ENCODE data around the gene SLC16A11.

SLC16A11 gene

GRCh38 chr17:7019367-7019766 is 24.5 kb downstream of the SLC16A11 start:
- H3K4ac ChIP-seq (ENCODE audit: low read depth in 1 of 2, low read length in 2 of 2): no peak overlapping the region
- H3K4me2 ChIP-seq (ENCODE audit: low read length, poor library complexity, severe bottlenecking): no peak overlapping the region
- no peaks in the 10 kb centered on the region for H3K9me3 ChIP-seq (ENCODE audit: control insufficient read depth, low read length)
- H2BK12ac ChIP-seq (ENCODE audit: low read length in 2 of 2): no peak overlapping the region
- peaks cover 8% of the 10 kb centered on the region for H3K79me1 ChIP-seq (replicated peaks; ENCODE audit: low read length, poor library complexity, severe bottlenecking)
- no peak for DNase-seq
- H2BK15ac ChIP-seq (ENCODE audit: low read depth, poor library complexity, severe bottlenecking): no peak overlapping the region
- no peak overlapping the region for H3K23ac ChIP-seq (ENCODE audit: low read length in 2 of 2)
- H3K36me3 ChIP-seq (ENCODE audit: control insufficient read depth in 1 of 2, insufficient read depth in 2 of 2, low read depth in 1 of 2, low read length in 2 of 2): peaks cover 13 to 21% of the 10 kb centered on the region in 2 experiments
- peak overlapping the region in 1 of 2 experiments; percentile 31 for H3K18ac ChIP-seq (ENCODE audit: low read depth in 1 of 2, low read length in 2 of 2)
- H2BK5ac ChIP-seq (ENCODE audit: low read depth, low read length, poor library complexity, severe bottlenecking): no peak overlapping the region
- H3K4me1 ChIP-seq (ENCODE audit: control insufficient read depth, insufficient read depth, low read depth, low read length): peaks cover 24% of the 10 kb centered on the region
- H3K9ac ChIP-seq (ENCODE audit: low read length): peak overlapping the region; percentile 90
- H2AK5ac ChIP-seq (ENCODE audit: low read length, severe bottlenecking): no peak overlapping the region
- H3K14ac ChIP-seq (ENCODE audit: low read length in 2 of 2): no peak overlapping the region
- H3K4me3 ChIP-seq (ENCODE audit: insufficient read depth in 1 of 2, low read depth in 1 of 2, low read length in 2 of 2): peak overlapping the region in 1 of 2 experiments; percentile 78
- WGBS: 67% methylated on average over 10 of the region's 10 CpGs
- H2AFZ ChIP-seq (ENCODE audit: low read depth, low read length): no peak overlapping the region
- H3K27ac ChIP-seq (ENCODE audit: low read length, poor library complexity, severe bottlenecking): no peak overlapping the region
- H4K91ac ChIP-seq (ENCODE audit: low read length): no peak overlapping the region
- H3K27me3 ChIP-seq (ENCODE audit: control insufficient read depth in 1 of 2, insufficient read depth in 1 of 2, low read length in 2 of 2): peaks cover 4 to 16% of the 10 kb centered on the region in 2 experiments
- H2BK120ac ChIP-seq (ENCODE audit: low read depth, low read length): peak overlapping the region; percentile 75
- H4K8ac ChIP-seq (ENCODE audit: low read length): peak overlapping the region; percentile 93

- Histone ChIP-seq H4K91ac (ENCODE audit: low read length) (no peak overlapping the region), H2BK12ac (ENCODE audit: low read length in 2 of 2) (no peak overlapping the region), H3K27me3 (ENCODE audit: control insufficient read depth in 1 of 2, insufficient read depth in 1 of 2, low read length in 2 of 2) (peaks cover 4 to 14% of the 10 kb centered on the region in 2 experiments), H3K79me1 (replicated peaks; ENCODE audit: low read length, poor library complexity, severe bottlenecking) (peaks cover 8% of the 10 kb centered on the region), H2BK5ac (ENCODE audit: low read depth, low read length, poor library complexity, severe bottlenecking) (no peak overlapping the region), H3K4me1 (ENCODE audit: control insufficient read depth, insufficient read depth, low read depth, low read length) (peaks cover 28% of the 10 kb centered on the region), H2BK15ac (ENCODE audit: low read depth, poor library complexity, severe bottlenecking) (peak overlapping the region; percentile 31), H3K4ac (ENCODE audit: low read depth in 1 of 2, low read length in 2 of 2) (no peak overlapping the region), H3K9ac (ENCODE audit: low read length) (peak overlapping the region; percentile 90), H3K27ac (ENCODE audit: low read length, poor library complexity, severe bottlenecking) (no peak overlapping the region), H4K8ac (ENCODE audit: low read length) (peak overlapping the region; percentile 15), H3K4me2 (ENCODE audit: low read length, poor library complexity, severe bottlenecking) (no peak overlapping the region), H2BK120ac (ENCODE audit: low read depth, low read length) (no peak overlapping the region), H3K4me3 (ENCODE audit: insufficient read depth in 1 of 2, low read depth in 1 of 2, low read length in 2 of 2) (peak overlapping the region in 1 of 2 experiments; percentile 78), H3K14ac (ENCODE audit: low read length in 2 of 2) (no peak overlapping the region), H3K18ac (ENCODE audit: low read depth in 1 of 2, low read length in 2 of 2) (no peak overlapping the region), H2AK5ac (ENCODE audit: low read length, severe bottlenecking) (no peak overlapping the region), H3K36me3 (ENCODE audit: control insufficient read depth in 1 of 2, insufficient read depth in 2 of 2, low read depth in 1 of 2, low read length in 2 of 2) (peaks cover 18 to 24% of the 10 kb centered on the region in 2 experiments), H2AFZ (ENCODE audit: low read depth, low read length) (no peak overlapping the region), H3K23ac (ENCODE audit: low read length in 2 of 2) (no peak overlapping the region), H3K9me3 (ENCODE audit: control insufficient read depth, low read length) (no peaks in the 10 kb centered on the region)
- DNase-seq: no peak
- WGBS: 92% methylated on average over 8 of the region's 10 CpGs
These were observed 25.4 kb downstream of the SLC16A11 start for GRCh38 chr17:7018331-7018964.

DNA sequence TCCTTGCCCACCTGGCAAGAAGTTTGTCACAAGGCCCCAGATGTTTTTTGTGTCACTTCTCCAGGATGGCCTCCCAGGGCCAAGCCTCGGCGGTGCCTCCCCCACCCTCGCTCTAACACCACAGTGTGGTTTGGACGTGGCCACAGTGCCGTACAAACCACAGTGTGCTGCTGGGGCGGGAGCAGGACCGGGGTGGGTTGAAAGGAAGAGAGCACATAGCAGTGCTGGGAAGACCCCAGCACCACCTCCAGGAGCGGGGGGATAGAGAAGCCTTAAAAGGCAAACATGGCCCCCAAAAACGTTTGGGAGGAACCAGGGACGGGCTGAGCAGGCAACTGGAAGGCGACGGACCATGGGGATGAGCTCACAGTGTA is 26.1 kb downstream of the SLC16A11 start:
- Histone ChIP-seq H3K23ac (ENCODE audit: low read length in 2 of 2) (no peak overlapping the region), H2BK15ac (ENCODE audit: low read depth, poor library complexity, severe bottlenecking) (no peak overlapping the region), H3K4me3 (ENCODE audit: insufficient read depth in 1 of 2, low read depth in 1 of 2, low read length in 2 of 2) (peak overlapping the region in 1 of 2 experiments; percentile 78), H3K18ac (ENCODE audit: low read depth in 1 of 2, low read length in 2 of 2) (no peak overlapping the region), H3K4me2 (ENCODE audit: low read length, poor library complexity, severe bottlenecking) (no peak overlapping the region), H3K14ac (ENCODE audit: low read length in 2 of 2) (no peak overlapping the region), H3K79me1 (replicated peaks; ENCODE audit: low read length, poor library complexity, severe bottlenecking) (peaks cover 8% of the 10 kb centered on the region), H3K27me3 (ENCODE audit: control insufficient read depth in 1 of 2, insufficient read depth in 1 of 2, low read length in 2 of 2) (peaks cover 4 to 7% of the 10 kb centered on the region in 2 experiments), H4K91ac (ENCODE audit: low read length) (no peak overlapping the region), H3K4ac (ENCODE audit: low read depth in 1 of 2, low read length in 2 of 2) (no peak overlapping the region), H3K36me3 (ENCODE audit: control insufficient read depth in 1 of 2, insufficient read depth in 2 of 2, low read depth in 1 of 2, low read length in 2 of 2) (peaks cover 18 to 24% of the 10 kb centered on the region in 2 experiments), H3K4me1 (ENCODE audit: control insufficient read depth, insufficient read depth, low read depth, low read length) (peaks cover 24% of the 10 kb centered on the region), H2BK120ac (ENCODE audit: low read depth, low read length) (no peak overlapping the region), H3K27ac (ENCODE audit: low read length, poor library complexity, severe bottlenecking) (no peak overlapping the region), H2BK12ac (ENCODE audit: low read length in 2 of 2) (no peak overlapping the region), H2BK5ac (ENCODE audit: low read depth, low read length, poor library complexity, severe bottlenecking) (no peak overlapping the region), H3K9ac (ENCODE audit: low read length) (peak overlapping the region; percentile 90), H2AFZ (ENCODE audit: low read depth, low read length) (no peak overlapping the region), H3K9me3 (ENCODE audit: control insufficient read depth, low read length) (no peaks in the 10 kb centered on the region), H4K8ac (ENCODE audit: low read length) (no peak overlapping the region), H2AK5ac (ENCODE audit: low read length, severe bottlenecking) (no peak overlapping the region)
- 89% methylated on average over 12 of the region's 12 CpGs for WGBS
- DNase-seq: no peak

- Histone ChIP-seq H3K4me3 (ENCODE audit: insufficient read depth in 1 of 2, low read depth in 1 of 2, low read length in 2 of 2) (peak overlapping the region in 1 of 2 experiments; percentile 78), H2BK5ac (ENCODE audit: low read depth, low read length, poor library complexity, severe bottlenecking) (no peak overlapping the region), H3K4me2 (ENCODE audit: low read length, poor library complexity, severe bottlenecking) (no peak overlapping the region), H2BK12ac (ENCODE audit: low read length in 2 of 2) (no peak overlapping the region), H3K27me3 (ENCODE audit: control insufficient read depth in 1 of 2, insufficient read depth in 1 of 2, low read length in 2 of 2) (peaks cover 0 to under 1% of the 10 kb centered on the region in 2 experiments), H3K79me1 (replicated peaks; ENCODE audit: low read length, poor library complexity, severe bottlenecking) (peaks cover 8% of the 10 kb centered on the region), H3K27ac (ENCODE audit: low read length, poor library complexity, severe bottlenecking) (no peak overlapping the region), H2AFZ (ENCODE audit: low read depth, low read length) (no peak overlapping the region), H3K4me1 (ENCODE audit: control insufficient read depth, insufficient read depth, low read depth, low read length) (peaks cover 22% of the 10 kb centered on the region), H3K36me3 (ENCODE audit: control insufficient read depth in 1 of 2, insufficient read depth in 2 of 2, low read depth in 1 of 2, low read length in 2 of 2) (peaks cover 18 to 24% of the 10 kb centered on the region in 2 experiments), H2AK5ac (ENCODE audit: low read length, severe bottlenecking) (no peak overlapping the region), H3K4ac (ENCODE audit: low read depth in 1 of 2, low read length in 2 of 2) (no peak overlapping the region), H3K9me3 (ENCODE audit: control insufficient read depth, low read length) (no peaks in the 10 kb centered on the region), H3K14ac (ENCODE audit: low read length in 2 of 2) (no peak overlapping the region), H4K91ac (ENCODE audit: low read length) (no peak overlapping the region), H3K23ac (ENCODE audit: low read length in 2 of 2) (no peak overlapping the region), H3K18ac (ENCODE audit: low read depth in 1 of 2, low read length in 2 of 2) (no peak overlapping the region), H4K8ac (ENCODE audit: low read length) (no peak overlapping the region), H2BK120ac (ENCODE audit: low read depth, low read length) (no peak overlapping the region), H3K9ac (ENCODE audit: low read length) (peak overlapping the region; percentile 90), H2BK15ac (ENCODE audit: low read depth, poor library complexity, severe bottlenecking) (no peak overlapping the region)
- 79% methylated on average over 16 of the region's 20 CpGs for WGBS
- DNase-seq: no peak
These were observed 26.7 kb downstream of the SLC16A11 start for GRCh38 chr17:7016886-7017826.

All from mesenchymal stem cell (in vitro differentiated cells and primary cell).